Amygdala (tissue), 56 donors: ENCODE data around the gene KIT.

Experiments
- DNase-seq, 56 donors: peaks; one replicate each; lab custom pipeline; 2025; lab: John Stamatoyannopoulos, UW

Gene KIT

GRCh38 chr4:54659749-54660535 lies 2.2 kb downstream of the KIT start:
- peak in 2 of 56 donors; percentile 7 to 8 for DNase-seq

- no peak for DNase-seq
Observed at GRCh38 chr4:54660591-54660990, 2.8 kb downstream of the KIT start.

- no peak for DNase-seq
Observed at GRCh38 chr4:54661169-54661568, 3.4 kb downstream of the KIT start.

- no peak for DNase-seq
Observed at GRCh38 chr4:54661686-54662085, 3.9 kb downstream of the KIT start.

- no peak for DNase-seq
Observed at GRCh38 chr4:54662123-54662522, 4.4 kb downstream of the KIT start.

- no peak for DNase-seq
Observed at GRCh38 chr4:54662901-54663585, 5.3 kb downstream of the KIT start.

GRCh38 chr4:54664400-54664799 lies 6.6 kb downstream of the KIT start:
- DNase-seq, result no peak

- DNase-seq, result no peak
Observed at GRCh38 chr4:54668014-54668611, 10.4 kb downstream of the KIT start.

- no peak for DNase-seq
Observed at GRCh38 chr4:54669831-54670230, 12.1 kb downstream of the KIT start.

GRCh38 chr4:54675721-54676461 lies 18.1 kb downstream of the KIT start:
- DNase-seq, result peak in 2 of 56 donors; percentile 9 to 10

- no peak for DNase-seq
Observed at GRCh38 chr4:54676658-54677057, 18.9 kb downstream of the KIT start.

GRCh38 chr4:54677416-54677815 lies 19.7 kb downstream of the KIT start:
- no peak for DNase-seq

- DNase-seq, result no peak
Observed at GRCh38 chr4:54677853-54678650, 20.3 kb downstream of the KIT start.

GRCh38 chr4:54678826-54679225 lies 21.1 kb downstream of the KIT start:
- no peak for DNase-seq

- DNase-seq, result no peak
Observed at GRCh38 chr4:54679813-54680212, 22.1 kb downstream of the KIT start.

- DNase-seq, result peak in 2 of 56 donors; percentile 13 to 32
Observed at GRCh38 chr4:54683616-54684346, 26.0 kb downstream of the KIT start.

- no peak for DNase-seq
Observed at GRCh38 chr4:54685810-54686209, 28.1 kb downstream of the KIT start.

GRCh38 chr4:54687887-54688841 lies 30.4 kb downstream of the KIT start:
- DNase-seq, result peak in 1 of 56 donors; percentile 10
